ENCODE data around the gene SMG9. TPM values are rescaled to one million over a fixed set of nuclear protein-coding genes. Genes with fewer than 3 reads are reported as not detected.

Gene SMG9
- total RNA-seq, 1 experiment from 2014 or later, result 90.6 TPM

DNA sequence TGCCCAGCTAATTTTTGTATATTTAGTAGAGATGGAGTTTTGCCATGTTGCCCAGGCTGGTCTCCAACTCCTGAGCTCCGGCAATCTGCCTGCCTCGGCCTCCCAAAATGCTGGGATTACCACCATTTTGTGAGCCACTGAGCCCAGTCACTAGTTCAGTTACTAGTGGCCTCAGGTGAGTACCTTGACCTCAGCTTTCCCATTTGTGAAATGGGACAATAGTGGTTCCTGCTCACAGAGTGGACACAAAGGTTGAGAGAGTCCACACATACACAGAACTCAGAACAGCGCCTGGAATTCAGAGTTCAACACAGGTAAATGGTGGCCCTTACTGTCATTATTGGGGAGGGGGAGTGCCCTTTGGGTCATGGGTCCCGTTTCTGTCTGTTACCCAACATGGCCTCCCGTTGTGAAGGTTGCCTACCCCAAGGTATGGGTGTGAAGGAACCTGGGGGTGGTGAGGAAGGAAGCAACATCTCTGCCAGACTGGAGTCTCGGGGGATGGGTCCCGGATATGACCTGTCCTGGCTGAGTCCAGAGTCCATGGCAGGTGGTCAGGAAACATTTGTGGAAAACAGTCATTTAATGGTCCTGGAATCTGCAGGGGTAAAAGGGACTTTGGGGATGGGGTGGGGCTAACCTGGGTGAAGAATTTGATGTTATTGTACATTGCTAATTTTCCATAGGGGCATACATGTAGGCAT is 50.6 kb downstream of the SMG9 start:
- TF ChIP-seq CTCF (conservative IDR thresholded peaks at IDR 0.05; ENCODE audit: low read depth, low read length) (no peak), EZH2 (IDR thresholded peaks at IDR 0.05; ENCODE audit: borderline replicate concordance, low read depth, low read length, poor library complexity, severe bottlenecking) (no peak)
- Histone ChIP-seq H3K36me3 (ENCODE audit: insufficient read depth, low read length, poor library complexity, severe bottlenecking) (no peaks in the 10 kb centered on the region), H3K27ac (ENCODE audit: low read depth, low read length, poor library complexity, severe bottlenecking) (no peak overlapping the region), H3K27me3 (replicated peaks; ENCODE audit: insufficient read depth, low read depth, low read length, poor library complexity) (no peaks in the 10 kb centered on the region), H3K4me3 (ENCODE audit: low read depth, low read length, poor library complexity, severe bottlenecking) (no peak overlapping the region), H3K9me3 (ENCODE audit: low read depth, low read length, poor library complexity, severe bottlenecking) (no peaks in the 10 kb centered on the region), H3K4me1 (ENCODE audit: insufficient read depth, low read length, poor library complexity, severe bottlenecking) (no peaks in the 10 kb centered on the region)
- POLR2A ChIA-PET (ENCODE audit: low non-redundant PET), result interaction anchor here (0.6 kb wide), 1 partner anchor 17 kb away, joined by 5 read pairs; no protein-coding TSS in a partner anchor
- intact Hi-C loops (cut with micrococcal nuclease; ENCODE audit: unreplicated experiment), result no loop called here
- DNase-seq (ENCODE audit: low spot score), result no peak
- no TSS peak for BruUV-seq (replicated peaks)
- CTCF ChIA-PET, result interaction anchor here (1.0 kb wide), 1 partner anchor 17 kb away, joined by 4 read pairs; no protein-coding TSS in a partner anchor

GRCh38 chr19:43700395-43701000 is 54.3 kb downstream of the SMG9 start:
- no peaks in the 10 kb centered on the region for H3K9me3 ChIP-seq (ENCODE audit: low read depth, low read length, poor library complexity, severe bottlenecking)
- no peak overlapping the region for H3K4me3 ChIP-seq (ENCODE audit: low read depth, low read length, poor library complexity, severe bottlenecking)
- no peak overlapping the region for H3K27ac ChIP-seq (ENCODE audit: low read depth, low read length, poor library complexity, severe bottlenecking)
- peak; percentile 21 for DNase-seq (ENCODE audit: low spot score)
- H3K4me1 ChIP-seq (ENCODE audit: insufficient read depth, low read length, poor library complexity, severe bottlenecking), result no peaks in the 10 kb centered on the region
- BruUV-seq (replicated peaks), result no TSS peak
- no peaks in the 10 kb centered on the region for H3K36me3 ChIP-seq (ENCODE audit: insufficient read depth, low read length, poor library complexity, severe bottlenecking)
- intact Hi-C loops (cut with micrococcal nuclease; ENCODE audit: unreplicated experiment), result no loop called here
- CTCF ChIA-PET, result no interaction called here
- TF ChIP-seq EZH2 (IDR thresholded peaks at IDR 0.05; ENCODE audit: borderline replicate concordance, low read depth, low read length, poor library complexity, severe bottlenecking), result no peak
- no peaks in the 10 kb centered on the region for H3K27me3 ChIP-seq (replicated peaks; ENCODE audit: insufficient read depth, low read depth, low read length, poor library complexity)
- POLR2A ChIA-PET (ENCODE audit: low non-redundant PET), result no interaction called here

DNA sequence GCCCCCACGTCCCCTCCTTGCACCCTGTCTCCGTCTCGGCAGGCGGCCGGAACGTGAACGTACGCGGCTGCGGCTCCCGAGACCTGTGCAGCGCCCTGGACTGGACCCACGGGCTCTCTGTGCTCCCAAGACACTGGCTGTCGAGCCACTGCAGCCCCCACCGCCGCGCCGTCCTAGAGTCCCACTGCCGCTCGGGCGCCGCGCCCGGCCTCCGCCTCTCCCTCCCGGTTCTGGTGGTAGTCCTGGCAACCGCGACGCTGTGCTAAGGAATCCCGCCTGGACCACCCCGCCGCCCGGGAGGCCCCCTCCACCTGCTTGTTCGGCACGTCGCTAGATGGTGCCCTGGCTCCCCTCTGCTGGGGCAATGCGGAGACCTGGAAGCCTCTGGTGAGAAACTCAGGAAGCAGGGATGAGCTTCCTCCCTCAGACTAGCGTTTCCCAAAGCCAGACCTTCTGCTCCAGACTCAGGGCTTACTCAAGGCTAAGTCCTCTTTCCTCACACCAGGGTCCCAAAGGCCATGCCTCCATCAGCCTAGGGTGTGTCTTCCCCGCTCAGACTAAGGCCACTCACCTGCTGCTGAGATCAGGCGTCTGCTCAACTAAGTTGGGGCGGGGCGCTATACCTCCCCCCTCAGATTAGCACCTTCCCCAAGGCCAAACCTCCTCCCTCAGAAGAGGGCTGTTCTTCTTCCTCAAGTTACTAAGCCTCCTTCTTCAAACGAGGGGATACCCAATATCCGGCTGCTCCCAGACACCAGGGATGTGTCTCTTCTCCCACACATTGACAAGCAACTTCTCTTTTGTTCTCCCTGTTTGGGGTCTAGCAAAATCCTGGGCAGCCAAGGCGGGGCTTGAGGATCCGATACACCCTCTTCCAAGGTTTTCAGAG is 55.0 kb downstream of the SMG9 start:
- ChIA-PET POLR2A (ENCODE audit: low non-redundant PET) (no interaction called here), CTCF (interaction anchor here (1.0 kb wide), 1 partner anchor 30 kb away, joined by 3 read pairs; the partner anchor contains the start of gene PLAUR)
- intact Hi-C loops (cut with micrococcal nuclease; ENCODE audit: unreplicated experiment), result no loop called here
- BruUV-seq (replicated peaks), result no TSS peak
- no peak overlapping the region for H3K27ac ChIP-seq (ENCODE audit: low read depth, low read length, poor library complexity, severe bottlenecking)
- H3K36me3 ChIP-seq (ENCODE audit: insufficient read depth, low read length, poor library complexity, severe bottlenecking), result no peaks in the 10 kb centered on the region
- TF ChIP-seq EZH2 (IDR thresholded peaks at IDR 0.05; ENCODE audit: borderline replicate concordance, low read depth, low read length, poor library complexity, severe bottlenecking) (no peak), CTCF (conservative IDR thresholded peaks at IDR 0.05; ENCODE audit: low read depth, low read length) (peak; percentile 27; the same call in 1 of the 2 replicates)
- DNase-seq (ENCODE audit: low spot score), result peak; percentile 49
- no peaks in the 10 kb centered on the region for H3K27me3 ChIP-seq (replicated peaks; ENCODE audit: insufficient read depth, low read depth, low read length, poor library complexity)
- no peaks in the 10 kb centered on the region for H3K4me1 ChIP-seq (ENCODE audit: insufficient read depth, low read length, poor library complexity, severe bottlenecking)
- H3K9me3 ChIP-seq (ENCODE audit: low read depth, low read length, poor library complexity, severe bottlenecking), result no peaks in the 10 kb centered on the region
- peak overlapping the region; percentile 29 for H3K4me3 ChIP-seq (ENCODE audit: low read depth, low read length, poor library complexity, severe bottlenecking)
